Forelimb muscle (tissue), 1 donor: ENCODE measurements around the gene RTRAF. TPM values are rescaled to one million over a fixed set of nuclear protein-coding genes. Genes with fewer than 3 reads are reported as not detected.

ENCODE experiments used
- DNase-seq: peaks from one replicate; pipeline ENCODE4 v3.0.0-alpha.2; 2013; ENCODE audit warnings: low read depth
- polyA plus RNA-seq: library from polyadenylated mRNA; unstranded; fragments of 120-200 nt; gene quantifications from one replicate; pipeline ENCODE4 v1.2.1, GENCODE V29; 2013; ENCODE audit not compliant: insufficient read length

RTRAF gene
- polyA plus RNA-seq, 1 donor: 209 TPM

DNA sequence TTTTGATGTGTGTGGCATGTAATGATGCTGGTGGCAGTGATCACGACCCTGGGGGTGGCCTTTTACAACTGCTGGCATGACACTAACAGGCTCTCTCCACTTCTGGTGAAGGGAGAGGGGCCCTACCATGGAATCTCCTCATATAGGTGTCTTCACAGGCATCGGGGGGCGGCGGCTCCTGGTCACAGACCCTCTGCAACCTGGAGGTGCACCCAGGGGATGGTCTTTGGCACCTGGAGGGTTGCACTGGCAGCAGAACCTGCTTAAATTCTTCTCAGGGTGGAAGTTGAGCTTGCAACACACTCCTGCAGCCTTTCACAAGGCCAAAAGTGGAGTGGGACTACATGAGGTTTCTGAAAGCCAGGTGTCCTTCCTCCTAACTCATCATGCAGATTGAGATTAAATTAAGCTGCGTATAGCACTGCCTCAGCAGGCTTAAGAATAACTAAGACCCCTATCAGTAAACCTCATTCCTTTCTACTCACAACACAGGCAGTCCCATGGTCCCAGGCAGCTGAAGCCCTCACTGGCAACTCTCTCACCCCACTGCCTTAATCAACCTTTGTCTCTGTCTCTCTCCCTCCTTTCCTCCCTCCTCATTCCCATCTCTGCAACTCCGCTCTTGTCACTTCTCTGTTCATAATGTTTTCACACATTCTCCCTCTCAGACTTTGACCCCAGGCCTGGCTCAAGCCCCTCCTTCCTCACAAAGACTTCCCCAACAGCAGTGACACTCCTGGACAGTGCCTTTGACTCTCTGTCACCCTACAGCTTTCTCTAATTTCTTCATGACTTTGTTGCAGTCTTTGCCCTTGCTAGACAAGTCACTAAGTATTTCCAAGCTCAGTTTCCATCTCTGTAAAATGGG is 60.6 kb downstream of the RTRAF start:
- no peak for DNase-seq

DNA sequence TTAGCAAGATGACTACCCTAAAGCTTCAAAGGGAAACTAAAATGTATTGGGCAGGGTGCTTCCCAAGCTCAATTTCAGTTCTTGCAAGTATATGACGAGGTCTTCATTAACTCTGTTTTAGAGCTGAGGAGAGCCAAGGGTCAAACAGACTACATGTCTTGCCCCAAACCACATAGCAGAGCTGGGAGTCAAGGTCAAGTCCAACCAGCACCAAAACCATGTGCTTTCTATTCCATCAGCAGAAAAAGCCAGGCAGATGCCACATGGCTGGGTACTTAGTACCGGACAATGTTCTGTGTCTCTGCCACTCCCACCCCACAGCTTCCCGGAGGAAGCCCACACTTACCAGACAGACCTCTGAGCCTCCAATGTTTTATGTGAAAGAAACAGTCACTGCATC is 61.9 kb downstream of the RTRAF start:
- no peak for DNase-seq

DNA sequence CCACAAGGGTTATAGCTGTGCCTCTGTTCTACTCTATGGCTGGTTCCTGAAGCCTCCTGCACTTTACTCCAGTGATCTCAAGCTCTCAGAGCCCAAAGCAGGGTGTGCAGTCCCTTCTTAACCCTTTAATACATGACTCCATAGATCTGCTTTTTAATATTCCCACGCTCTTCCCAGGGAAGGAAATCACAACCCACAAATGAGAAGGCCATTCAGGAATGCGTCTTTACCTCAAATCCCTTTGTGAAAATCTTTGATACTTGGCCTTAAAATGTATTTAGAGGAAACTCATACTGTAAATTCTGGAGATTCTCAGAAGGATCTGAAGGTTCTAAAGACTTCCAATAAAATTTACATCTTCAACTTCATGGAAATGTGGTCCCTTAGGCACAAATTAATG is 62.5 kb downstream of the RTRAF start:
- DNase-seq: no peak

DNA sequence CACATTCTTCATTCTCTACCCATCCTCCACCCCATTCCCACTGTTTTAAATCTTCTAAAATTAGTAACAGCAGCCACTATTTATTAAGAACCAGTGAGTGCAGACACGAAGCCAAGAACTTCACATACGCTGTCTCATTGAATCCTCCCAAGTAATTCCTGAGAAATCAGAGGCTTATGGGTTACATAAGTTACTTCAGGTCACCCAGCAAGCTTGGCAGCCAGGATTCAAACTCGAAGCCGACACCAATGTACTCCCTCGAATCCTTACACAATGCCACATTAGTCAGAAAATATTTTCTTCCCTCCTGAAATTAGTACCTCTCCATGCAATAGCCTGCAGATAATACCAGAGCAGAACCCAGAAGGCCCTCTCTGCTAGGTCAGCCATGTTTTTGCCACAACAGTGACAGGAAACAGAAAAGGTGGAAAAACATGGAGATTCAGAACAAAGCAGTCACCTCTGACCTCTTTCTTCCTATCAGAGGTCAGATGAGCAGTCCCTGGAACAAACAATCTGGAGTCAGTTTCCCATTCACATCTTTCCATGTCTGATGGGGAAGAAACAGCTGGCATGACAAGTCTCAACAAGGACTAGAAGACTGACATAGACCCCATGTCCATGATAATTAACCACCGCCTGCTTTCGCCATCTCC is 63.1 kb downstream of the RTRAF start:
- DNase-seq: no peak

DNA sequence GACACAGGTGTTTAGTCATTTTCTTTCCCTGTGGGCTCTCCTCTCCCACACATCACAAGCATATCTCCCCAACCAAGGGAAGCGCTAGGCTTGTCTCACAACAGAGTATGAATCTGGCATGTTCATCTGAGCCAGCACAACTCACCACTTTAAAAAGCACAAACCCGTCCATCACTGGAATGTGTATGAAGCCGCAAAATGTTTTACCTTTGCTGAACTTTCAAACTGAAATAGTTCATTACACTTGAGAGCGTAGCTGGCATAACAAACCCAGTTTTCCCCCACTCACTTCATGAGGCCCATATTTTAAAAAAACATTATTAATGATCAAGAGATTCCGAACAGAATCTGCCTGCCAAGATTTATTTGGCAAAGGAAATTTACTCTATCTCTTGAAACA is 63.7 kb downstream of the RTRAF start:
- DNase-seq: no peak

DNA sequence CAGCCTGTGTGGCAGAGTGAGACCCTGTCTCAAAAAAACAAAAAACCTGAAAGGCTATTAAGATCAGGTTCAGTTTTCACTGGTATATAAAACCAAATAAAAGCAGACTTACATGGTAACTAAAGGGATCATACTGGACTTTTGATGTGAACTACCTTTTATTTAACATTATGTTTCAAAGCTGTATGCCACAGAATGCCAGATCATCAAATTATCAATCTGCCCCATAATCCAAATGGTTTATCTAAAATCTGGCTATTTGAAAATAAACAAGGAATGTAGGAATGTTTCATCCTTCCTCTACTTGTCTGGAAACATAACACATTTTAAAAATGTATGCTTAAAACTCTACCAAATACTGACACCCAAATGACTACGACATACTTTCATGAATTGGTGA is 65.3 kb downstream of the RTRAF start:
- DNase-seq: no peak

DNA sequence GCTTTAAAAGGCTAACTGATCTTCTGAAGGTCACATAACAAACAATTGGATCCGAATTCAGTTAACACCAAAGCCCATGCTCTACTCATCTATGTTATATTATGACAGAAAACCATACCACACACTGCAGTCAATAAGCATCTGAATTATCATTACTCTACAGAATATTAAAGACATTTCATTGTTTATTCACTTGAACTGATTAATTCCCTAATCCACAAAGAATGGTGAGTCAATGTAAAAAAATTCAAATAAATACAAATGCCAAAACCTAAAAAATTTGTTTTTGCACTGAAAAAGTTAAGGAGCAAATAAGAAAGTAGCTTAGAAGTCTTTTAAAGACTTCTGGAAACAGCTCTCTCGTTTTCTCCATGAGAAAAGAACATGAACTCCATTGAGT is 65.8 kb downstream of the RTRAF start:
- no peak for DNase-seq

DNA sequence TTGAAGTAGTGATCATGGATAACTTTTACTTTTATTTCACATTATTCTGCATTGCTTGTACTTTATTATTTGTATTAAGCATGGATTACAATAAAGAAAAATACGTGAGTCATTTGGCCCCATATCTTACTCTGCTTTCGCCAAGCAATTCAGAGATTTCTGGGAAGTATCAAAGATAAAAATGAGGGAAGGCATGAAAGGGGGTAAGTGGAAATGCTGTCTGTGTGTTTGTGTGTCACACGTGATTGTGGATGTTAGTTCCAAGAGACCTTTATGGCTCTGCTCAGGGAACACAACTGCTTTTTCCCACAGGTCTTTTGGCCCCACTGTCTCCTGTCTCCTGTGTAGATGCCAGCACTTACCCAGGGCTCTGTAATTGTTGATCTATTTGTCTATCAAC is 69.0 kb downstream of the RTRAF start:
- no peak for DNase-seq

DNA sequence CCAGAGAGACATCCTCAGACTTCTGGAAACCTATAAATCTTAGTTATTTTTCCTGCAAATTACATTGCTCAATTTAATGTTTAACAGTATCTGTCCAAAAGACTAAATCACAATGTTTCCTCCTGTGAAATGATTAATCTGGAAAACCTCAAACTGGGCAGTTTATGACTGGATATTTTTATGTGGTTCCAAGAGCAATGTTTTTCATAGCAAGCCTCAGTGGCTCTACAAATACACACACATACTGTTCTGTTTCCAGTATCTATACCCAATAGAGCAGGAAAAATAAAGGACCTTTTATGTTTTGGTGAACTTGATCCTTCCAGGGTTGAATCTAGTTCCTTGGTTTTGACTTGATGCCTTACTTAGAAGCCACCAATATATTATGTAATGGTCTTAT is 70.3 kb downstream of the RTRAF start:
- no peak for DNase-seq

DNA sequence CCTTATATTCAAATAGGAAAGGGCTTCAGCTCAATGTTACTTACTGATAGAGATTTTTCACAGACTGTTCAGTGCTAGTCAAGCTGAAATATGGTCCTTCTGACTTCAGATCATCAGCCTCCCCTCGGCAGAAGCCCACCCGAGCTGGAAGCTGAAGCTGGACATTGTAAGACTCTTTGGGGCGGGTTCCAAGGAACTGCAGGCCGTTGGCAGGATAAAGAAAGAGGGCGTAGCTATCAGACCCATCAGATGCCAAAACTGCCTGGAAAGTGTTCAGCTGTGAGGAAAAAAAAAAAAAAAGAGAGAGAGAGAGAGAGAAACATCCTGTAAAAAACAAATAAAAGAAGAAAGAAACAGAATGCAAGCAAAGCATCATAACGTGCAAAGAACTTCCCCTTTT is 70.7 kb downstream of the RTRAF start:
- DNase-seq: no peak

Other genes starting within 250 kb of the RTRAF start
- gene GNG2, start 128.9 kb upstream of the RTRAF start, polyA plus RNA-seq: 41.1 TPM
- gene NID2, start 79.5 kb downstream of the RTRAF start, polyA plus RNA-seq: 71.7 TPM